ENCODE data around the gene PRKACB.
"Not testable (repeated sequence)": the region's sequence is repeated elsewhere in the genome, so short reads cannot be mapped to it uniquely, and the experiment has no call there.

Gene PRKACB

GRCh38 chr1:84143796-84144565 lies at the start of gene PRKACB:
Gene PRKACB (plus strand): TSS chr1:84144271. CDS start chr1:84144362, 91 bp downstream.
- no peak for DNase-seq

GRCh38 chr1:84095308-84095707 lies 48.8 kb upstream of the PRKACB start:
- no peak for DNase-seq

GRCh38 chr1:84096176-84096575 lies 47.9 kb upstream of the PRKACB start:
- no peak for DNase-seq

- no peak for DNase-seq
These were observed 42.9 kb upstream of the PRKACB start for GRCh38 chr1:84101204-84101603.

GRCh38 chr1:84103197-84103992 lies 40.7 kb upstream of the PRKACB start:
- DNase-seq: no peak

GRCh38 chr1:84107538-84107937 lies 36.5 kb upstream of the PRKACB start:
- not testable (repeated sequence) for DNase-seq

GRCh38 chr1:84107955-84108354 lies 36.1 kb upstream of the PRKACB start:
- no peak for DNase-seq

- DNase-seq: no peak
These were observed 35.0 kb upstream of the PRKACB start for GRCh38 chr1:84108900-84109578.

- DNase-seq: no peak
These were observed 33.4 kb upstream of the PRKACB start for GRCh38 chr1:84110629-84111028.

GRCh38 chr1:84116558-84116957 lies 27.5 kb upstream of the PRKACB start:
- no peak for DNase-seq

GRCh38 chr1:84117868-84118267 lies 26.2 kb upstream of the PRKACB start:
- DNase-seq: no peak

GRCh38 chr1:84121360-84121759 lies 22.7 kb upstream of the PRKACB start:
- no peak for DNase-seq

- DNase-seq: no peak
These were observed 21.2 kb upstream of the PRKACB start for GRCh38 chr1:84122780-84123382.

GRCh38 chr1:84133479-84133878 lies 10.6 kb upstream of the PRKACB start:
- no peak for DNase-seq

GRCh38 chr1:84135341-84135740 lies 8.7 kb upstream of the PRKACB start:
- DNase-seq: no peak

GRCh38 chr1:84141182-84142003 lies 2.7 kb upstream of the PRKACB start:
- no peak for DNase-seq

GRCh38 chr1:84145068-84145467 lies 997 bp downstream of the PRKACB start:
- DNase-seq: no peak

GRCh38 chr1:84146411-84147032 lies 2.5 kb downstream of the PRKACB start:
- no peak for DNase-seq

- no peak for DNase-seq
These were observed 4.7 kb downstream of the PRKACB start for GRCh38 chr1:84148758-84149157.

GRCh38 chr1:84152649-84153056 lies 8.6 kb downstream of the PRKACB start:
- no peak for DNase-seq

- DNase-seq: no peak
These were observed 11.4 kb downstream of the PRKACB start for GRCh38 chr1:84155517-84155916.

- no peak for DNase-seq
These were observed 12.1 kb downstream of the PRKACB start for GRCh38 chr1:84156210-84156621.
